ENCODE data around the gene ARMC3. TPM values are rescaled to one million over a fixed set of nuclear protein-coding genes. Genes with fewer than 3 reads are reported as not detected.

Gene ARMC3
- total RNA-seq (2014; rRNA removed; shearing (Covaris generic)) (0.16 and 0.24 TPM in 2 replicates), polyA plus RNA-seq (2016; fragmentation: Nextera tagmentation; extraction: Ambion mirVana) (0.17 TPM in 1 of 2 replicates, not detected in the other)
- long read RNA-seq, partial matches to known transcripts = 0 of 2 reads
- long read RNA-seq, other reads (novel, unspliced or antisense) = 2 of 2 reads

GRCh38 chr10:22927661-22928403 lies at the start of gene ARMC3:
Gene ARMC3, plus strand, starts transcription at chr10:22928053. Its CDS starts 3,944 bp downstream, at chr10:22931997.
- peaks cover 53% of the 10 kb centered on the region for H3K27me3 ChIP-seq (ENCODE audit: insufficient read depth)
- H4K20me1 ChIP-seq (replicated peaks; ENCODE audit: insufficient read depth) = no peaks in the 10 kb centered on the region
- peaks cover 17% of the 10 kb centered on the region for H3K4me1 ChIP-seq (ENCODE audit: insufficient read depth)
- no peaks in the 10 kb centered on the region for H3K36me3 Mint-ChIP-seq (ENCODE audit: low read depth)
- H3F3A ChIP-seq (replicated peaks; ENCODE audit: low read depth) = no peaks in the 10 kb centered on the region
- H3K9me3 Mint-ChIP-seq = no peaks in the 10 kb centered on the region
- H3K4me2 ChIP-seq = peak within 1 kb of the TSS; percentile 81
- H3K9me2 ChIP-seq (ENCODE audit: insufficient read depth) = no peaks in the 10 kb centered on the region
- no peaks in the 10 kb centered on the region for H3K4me1 Mint-ChIP-seq
- H3K27me3 Mint-ChIP-seq (ENCODE audit: insufficient read depth, low read depth, poor library complexity) = peaks cover 3% of the 10 kb centered on the region
- H2AFZ ChIP-seq = peak within 1 kb of the TSS; percentile 98
- H3K4me3 Mint-ChIP-seq = no peak within 1 kb of the TSS; the same call in 2 of the 3 replicates
- no peaks in the 10 kb centered on the region for H3K36me3 ChIP-seq (ENCODE audit: insufficient read depth)
- peak within 1 kb of the TSS; percentile 62 for H3K4me3 ChIP-seq
- ATAC-seq (peak; percentile 99), DNase-seq (ENCODE audit: low spot score) (peak; percentile 93)
- TF ChIP-seq POLR2AphosphoS5 (IDR thresholded peaks at IDR 0.05; ENCODE audit: low read depth) (peak; percentile 46; the same call in 1 of the 2 replicates), EZH2phosphoT487 (IDR thresholded peaks at IDR 0.05; ENCODE audit: unreplicated experiment) (no peak)
- no peak within 1 kb of the TSS for H3K27ac Mint-ChIP-seq
- no peaks in the 10 kb centered on the region for H3K79me2 ChIP-seq (replicated peaks; ENCODE audit: insufficient read depth)
- no peak within 1 kb of the TSS for H3K27ac ChIP-seq (ENCODE audit: low read depth)

GRCh38 chr10:22891797-22892196 lies 36.1 kb upstream of the ARMC3 start:
- H3K4me3 ChIP-seq = no peak overlapping the region
- Mint-ChIP-seq H3K27ac (no peak overlapping the region), H3K4me3 (no peak overlapping the region), H3K36me3 (ENCODE audit: low read depth) (peaks cover 9% of the 10 kb centered on the region; the same call in 2 of the 3 replicates), H3K27me3 (ENCODE audit: insufficient read depth, low read depth, poor library complexity) (no peaks in the 10 kb centered on the region), H3K4me1 (no peaks in the 10 kb centered on the region; the same call in 2 of the 3 replicates), H3K9me3 (peaks cover 43% of the 10 kb centered on the region)
- H4K20me1 ChIP-seq (replicated peaks; ENCODE audit: insufficient read depth) = no peaks in the 10 kb centered on the region
- ATAC-seq = no peak
- H2AFZ ChIP-seq = no peak overlapping the region
- no peaks in the 10 kb centered on the region for H3K27me3 ChIP-seq (ENCODE audit: insufficient read depth)
- H3K79me2 ChIP-seq (replicated peaks; ENCODE audit: insufficient read depth) = no peaks in the 10 kb centered on the region
- no peak for DNase-seq (ENCODE audit: low spot score)
- H3K9me2 ChIP-seq (ENCODE audit: insufficient read depth) = 0 out of 2 replicates have a peak, but pooled peaks cover 3% of the 10 kb centered on the region
- no peak overlapping the region for H3K4me2 ChIP-seq
- H3K27ac ChIP-seq (ENCODE audit: low read depth) = no peak overlapping the region
- no peaks in the 10 kb centered on the region for H3K36me3 ChIP-seq (ENCODE audit: insufficient read depth)
- H3F3A ChIP-seq (replicated peaks; ENCODE audit: low read depth) = no peaks in the 10 kb centered on the region
- H3K4me1 ChIP-seq (ENCODE audit: insufficient read depth) = no peaks in the 10 kb centered on the region
- no peak for TF ChIP-seq STAT1 (IDR thresholded peaks at IDR 0.05; ENCODE audit: unreplicated experiment)
- TF ChIP-seq, protein P1, sequence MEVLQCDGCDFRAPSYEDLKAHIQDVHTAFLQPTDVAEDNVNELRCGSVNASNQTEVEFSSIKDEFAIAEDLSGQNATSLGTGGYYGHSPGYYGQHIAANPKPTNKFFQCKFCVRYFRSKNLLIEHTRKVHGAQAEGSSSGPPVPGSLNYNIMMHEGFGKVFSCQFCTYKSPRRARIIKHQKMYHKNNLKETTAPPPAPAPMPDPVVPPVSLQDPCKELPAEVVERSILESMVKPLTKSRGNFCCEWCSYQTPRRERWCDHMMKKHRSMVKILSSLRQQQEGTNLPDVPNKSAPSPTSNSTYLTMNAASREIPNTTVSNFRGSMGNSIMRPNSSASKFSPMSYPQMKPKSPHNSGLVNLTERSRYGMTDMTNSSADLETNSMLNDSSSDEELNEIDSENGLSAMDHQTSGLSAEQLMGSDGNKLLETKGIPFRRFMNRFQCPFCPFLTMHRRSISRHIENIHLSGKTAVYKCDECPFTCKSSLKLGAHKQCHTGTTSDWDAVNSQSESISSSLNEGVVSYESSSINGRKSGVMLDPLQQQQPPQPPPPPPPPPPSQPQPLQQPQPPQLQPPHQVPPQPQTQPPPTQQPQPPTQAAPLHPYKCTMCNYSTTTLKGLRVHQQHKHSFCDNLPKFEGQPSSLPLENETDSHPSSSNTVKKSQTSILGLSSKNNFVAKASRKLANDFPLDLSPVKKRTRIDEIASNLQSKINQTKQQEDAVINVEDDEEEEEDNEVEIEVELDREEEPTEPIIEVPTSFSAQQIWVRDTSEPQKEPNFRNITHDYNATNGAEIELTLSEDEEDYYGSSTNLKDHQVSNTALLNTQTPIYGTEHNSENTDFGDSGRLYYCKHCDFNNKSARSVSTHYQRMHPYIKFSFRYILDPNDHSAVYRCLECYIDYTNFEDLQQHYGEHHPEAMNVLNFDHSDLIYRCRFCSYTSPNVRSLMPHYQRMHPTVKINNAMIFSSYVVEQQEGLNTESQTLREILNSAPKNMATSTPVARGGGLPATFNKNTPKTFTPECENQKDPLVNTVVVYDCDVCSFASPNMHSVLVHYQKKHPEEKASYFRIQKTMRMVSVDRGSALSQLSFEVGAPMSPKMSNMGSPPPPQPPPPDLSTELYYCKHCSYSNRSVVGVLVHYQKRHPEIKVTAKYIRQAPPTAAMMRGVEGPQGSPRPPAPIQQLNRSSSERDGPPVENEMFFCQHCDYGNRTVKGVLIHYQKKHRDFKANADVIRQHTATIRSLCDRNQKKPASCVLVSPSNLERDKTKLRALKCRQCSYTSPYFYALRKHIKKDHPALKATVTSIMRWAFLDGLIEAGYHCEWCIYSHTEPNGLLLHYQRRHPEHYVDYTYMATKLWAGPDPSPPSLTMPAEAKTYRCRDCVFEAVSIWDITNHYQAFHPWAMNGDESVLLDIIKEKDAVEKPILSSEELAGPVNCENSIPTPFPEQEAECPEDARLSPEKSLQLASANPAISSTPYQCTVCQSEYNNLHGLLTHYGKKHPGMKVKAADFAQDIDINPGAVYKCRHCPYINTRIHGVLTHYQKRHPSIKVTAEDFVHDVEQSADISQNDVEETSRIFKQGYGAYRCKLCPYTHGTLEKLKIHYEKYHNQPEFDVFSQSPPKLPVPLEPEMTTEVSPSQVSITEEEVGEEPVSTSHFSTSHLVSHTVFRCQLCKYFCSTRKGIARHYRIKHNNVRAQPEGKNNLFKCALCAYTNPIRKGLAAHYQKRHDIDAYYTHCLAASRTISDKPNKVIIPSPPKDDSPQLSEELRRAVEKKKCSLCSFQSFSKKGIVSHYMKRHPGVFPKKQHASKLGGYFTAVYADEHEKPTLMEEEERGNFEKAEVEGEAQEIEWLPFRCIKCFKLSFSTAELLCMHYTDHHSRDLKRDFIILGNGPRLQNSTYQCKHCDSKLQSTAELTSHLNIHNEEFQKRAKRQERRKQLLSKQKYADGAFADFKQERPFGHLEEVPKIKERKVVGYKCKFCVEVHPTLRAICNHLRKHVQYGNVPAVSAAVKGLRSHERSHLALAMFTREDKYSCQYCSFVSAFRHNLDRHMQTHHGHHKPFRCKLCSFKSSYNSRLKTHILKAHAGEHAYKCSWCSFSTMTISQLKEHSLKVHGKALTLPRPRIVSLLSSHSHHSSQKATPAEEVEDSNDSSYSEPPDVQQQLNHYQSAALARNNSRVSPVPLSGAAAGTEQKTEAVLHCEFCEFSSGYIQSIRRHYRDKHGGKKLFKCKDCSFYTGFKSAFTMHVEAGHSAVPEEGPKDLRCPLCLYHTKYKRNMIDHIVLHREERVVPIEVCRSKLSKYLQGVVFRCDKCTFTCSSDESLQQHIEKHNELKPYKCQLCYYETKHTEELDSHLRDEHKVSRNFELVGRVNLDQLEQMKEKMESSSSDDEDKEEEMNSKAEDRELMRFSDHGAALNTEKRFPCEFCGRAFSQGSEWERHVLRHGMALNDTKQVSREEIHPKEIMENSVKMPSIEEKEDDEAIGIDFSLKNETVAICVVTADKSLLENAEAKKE (CRISPR knock-in tag; IDR thresholded peaks at IDR 0.05) = no peak
- TF ChIP-seq, protein P2, sequence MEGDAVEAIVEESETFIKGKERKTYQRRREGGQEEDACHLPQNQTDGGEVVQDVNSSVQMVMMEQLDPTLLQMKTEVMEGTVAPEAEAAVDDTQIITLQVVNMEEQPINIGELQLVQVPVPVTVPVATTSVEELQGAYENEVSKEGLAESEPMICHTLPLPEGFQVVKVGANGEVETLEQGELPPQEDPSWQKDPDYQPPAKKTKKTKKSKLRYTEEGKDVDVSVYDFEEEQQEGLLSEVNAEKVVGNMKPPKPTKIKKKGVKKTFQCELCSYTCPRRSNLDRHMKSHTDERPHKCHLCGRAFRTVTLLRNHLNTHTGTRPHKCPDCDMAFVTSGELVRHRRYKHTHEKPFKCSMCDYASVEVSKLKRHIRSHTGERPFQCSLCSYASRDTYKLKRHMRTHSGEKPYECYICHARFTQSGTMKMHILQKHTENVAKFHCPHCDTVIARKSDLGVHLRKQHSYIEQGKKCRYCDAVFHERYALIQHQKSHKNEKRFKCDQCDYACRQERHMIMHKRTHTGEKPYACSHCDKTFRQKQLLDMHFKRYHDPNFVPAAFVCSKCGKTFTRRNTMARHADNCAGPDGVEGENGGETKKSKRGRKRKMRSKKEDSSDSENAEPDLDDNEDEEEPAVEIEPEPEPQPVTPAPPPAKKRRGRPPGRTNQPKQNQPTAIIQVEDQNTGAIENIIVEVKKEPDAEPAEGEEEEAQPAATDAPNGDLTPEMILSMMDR (conservative IDR thresholded peaks at IDR 0.05; ENCODE audit: low read depth in 2 of 2) = no peak
- TF ChIP-seq ETS1 (IDR thresholded peaks at IDR 0.05) = no peak
- TF ChIP-seq ZNF114 (CRISPR knock-in tag; IDR thresholded peaks at IDR 0.05) = no peak
- TF ChIP-seq EZH2 (IDR thresholded peaks at IDR 0.05; ENCODE audit: low read depth, unreplicated experiment) = no peak
- no peak for TF ChIP-seq CREB1 (CRISPR knock-in tag; IDR thresholded peaks at IDR 0.05; ENCODE audit: low read depth)
- no peak for TF ChIP-seq EZH2phosphoT487 (IDR thresholded peaks at IDR 0.05; ENCODE audit: unreplicated experiment)
- TF ChIP-seq POLR2AphosphoS5 (IDR thresholded peaks at IDR 0.05; ENCODE audit: low read depth) = no peak

Measured in GM23338 (cell line).